RKO (cell line): ENCODE results near the gene USP24.
"Not testable (repeated sequence)": the region's sequence is repeated elsewhere in the genome, so short reads cannot be mapped to it uniquely, and the experiment has no call there.

Experiments
- DNase-seq: peaks from one replicate; pipeline ENCODE4 v3.0.0-alpha.2; 2016; ENCODE audit warnings: low spot score

USP24 gene

DNA sequence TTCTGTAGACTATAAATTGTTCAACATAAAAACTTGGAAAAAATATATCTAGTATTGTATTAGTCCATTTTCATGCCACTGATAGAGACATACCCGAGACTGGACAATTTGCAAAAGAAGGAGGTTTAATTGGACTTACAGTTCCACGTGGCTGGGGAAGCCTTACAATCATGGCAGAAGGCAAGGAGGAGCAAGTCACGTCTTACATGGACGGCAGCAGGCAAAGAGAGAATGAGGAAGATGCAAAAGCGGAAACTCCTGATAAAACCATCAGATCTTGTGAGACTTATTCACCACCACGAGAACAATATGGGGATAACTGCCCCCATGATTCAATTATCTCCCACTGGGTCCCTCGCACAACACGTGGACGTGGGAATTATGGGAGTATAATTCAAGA lies 15.4 kb downstream of the USP24 start:
- DNase-seq, result not testable (repeated sequence)

DNA sequence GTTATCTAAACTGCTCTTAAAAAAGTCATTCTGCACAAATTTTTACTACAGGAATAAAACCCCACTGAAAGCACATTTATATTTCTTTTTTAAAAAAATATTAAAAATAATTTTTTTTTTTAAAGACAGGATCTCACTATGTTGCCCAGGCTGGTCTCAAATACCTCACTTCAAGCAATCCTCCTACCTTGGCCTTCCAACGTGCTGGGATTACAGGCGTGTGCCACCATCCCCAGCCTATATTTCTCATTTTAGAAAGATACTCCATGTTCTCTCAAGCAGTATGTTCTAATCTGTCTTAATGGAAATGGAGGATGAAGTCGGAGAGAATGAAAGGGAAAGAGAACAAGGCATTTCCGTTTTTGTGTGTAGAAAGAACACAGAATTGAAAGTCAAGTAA lies 17.1 kb downstream of the USP24 start:
- DNase-seq, result no peak

DNA sequence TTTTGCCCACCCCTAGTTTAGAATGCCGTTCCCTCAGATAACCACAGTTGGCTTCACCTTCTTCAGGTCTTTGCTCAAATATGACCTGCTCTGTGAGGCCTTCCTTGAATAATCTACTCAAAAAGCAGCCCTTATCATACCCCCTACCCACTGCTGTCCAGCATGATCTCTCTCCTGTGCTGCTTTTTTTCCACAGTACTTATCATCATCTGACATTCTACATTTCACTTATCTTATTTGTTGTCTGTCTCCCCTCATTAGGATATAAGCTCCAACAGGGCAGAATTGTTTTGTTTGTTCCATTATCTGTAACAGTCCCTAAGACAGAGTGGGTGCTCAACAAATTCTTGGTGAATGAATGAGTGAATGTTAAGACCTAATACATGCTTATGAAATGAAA lies 18.1 kb downstream of the USP24 start:
- DNase-seq, result no peak

DNA sequence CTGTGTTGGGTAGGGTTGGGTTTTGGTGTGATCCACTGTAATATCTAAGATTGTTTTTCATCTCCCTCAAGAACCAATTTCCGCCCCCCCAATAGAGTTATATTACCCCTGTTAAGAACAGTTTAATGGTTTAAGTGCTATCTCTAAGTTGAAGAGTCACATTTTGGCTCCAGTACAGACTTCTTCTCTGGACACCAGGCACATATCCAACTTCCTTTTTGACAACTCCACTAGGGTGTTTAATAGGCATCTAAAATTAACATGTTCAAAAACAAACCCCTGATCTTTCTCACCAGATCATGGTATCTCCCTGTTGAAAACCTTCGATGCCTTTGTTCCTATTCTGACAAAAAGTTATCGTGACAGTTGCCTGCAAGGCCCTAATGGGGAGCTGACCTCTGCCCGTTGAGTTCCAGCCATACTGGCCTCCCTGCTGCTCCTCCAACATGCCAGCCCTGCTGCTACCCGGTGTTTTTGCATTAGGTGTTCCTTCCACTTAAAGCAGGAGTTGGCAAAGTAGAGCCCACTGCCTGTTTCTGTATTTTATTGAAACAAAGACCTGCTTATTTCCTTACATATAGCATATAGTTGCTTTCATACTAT lies 18.6 kb downstream of the USP24 start:
- DNase-seq, result no peak

DNA sequence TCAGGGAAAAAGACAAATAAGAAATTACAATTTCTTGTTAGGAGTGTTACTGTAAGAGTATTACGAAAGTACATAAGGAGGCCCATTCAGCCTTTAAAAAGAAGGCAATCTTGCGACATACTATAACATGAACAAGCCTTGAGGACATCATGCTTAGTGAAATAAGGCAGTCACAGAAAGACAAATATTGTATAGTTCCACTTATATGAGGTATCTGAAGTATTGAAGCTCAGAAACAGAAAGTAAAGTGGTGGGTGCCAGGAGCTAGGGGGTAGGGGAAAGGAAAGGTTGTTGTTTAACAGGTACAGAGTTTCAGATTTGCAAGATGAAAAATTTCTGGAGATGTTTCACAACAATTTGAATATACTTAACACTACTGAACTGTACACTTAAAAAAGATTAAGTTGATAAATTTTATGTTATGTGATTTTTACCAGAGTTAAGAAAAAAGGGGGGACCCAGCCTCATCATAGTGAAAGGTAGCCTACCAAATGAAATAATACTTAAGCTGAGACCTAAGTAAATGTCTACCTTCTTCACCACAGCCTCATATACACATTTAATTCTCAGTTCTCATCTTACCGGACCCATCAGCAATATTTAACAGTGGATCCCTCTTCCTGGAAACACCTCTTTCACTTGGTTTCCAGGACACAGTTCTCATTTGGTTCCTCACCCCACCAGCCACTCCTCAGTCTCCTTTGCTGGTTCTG lies 19.5 kb downstream of the USP24 start:
- DNase-seq, result no peak

DNA sequence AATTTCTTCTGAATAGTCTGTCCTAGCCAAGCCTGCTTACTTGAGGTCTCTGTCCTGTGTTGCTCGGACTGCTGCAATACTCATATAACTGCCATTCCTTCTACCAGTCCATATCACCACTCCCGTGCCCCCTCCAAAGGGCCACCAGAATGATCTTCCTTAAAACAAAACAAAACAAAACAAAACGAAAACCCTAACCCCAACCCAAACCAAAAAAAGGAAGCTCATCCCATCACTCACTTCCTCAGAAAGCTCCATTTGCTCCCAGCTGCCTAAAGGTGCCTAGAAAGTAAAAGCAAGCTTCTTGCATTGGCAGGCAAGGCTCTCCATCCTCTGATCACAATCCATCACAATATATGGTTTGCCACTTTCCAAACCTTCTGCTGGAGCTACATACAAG lies 20.3 kb downstream of the USP24 start:
- no peak for DNase-seq

DNA sequence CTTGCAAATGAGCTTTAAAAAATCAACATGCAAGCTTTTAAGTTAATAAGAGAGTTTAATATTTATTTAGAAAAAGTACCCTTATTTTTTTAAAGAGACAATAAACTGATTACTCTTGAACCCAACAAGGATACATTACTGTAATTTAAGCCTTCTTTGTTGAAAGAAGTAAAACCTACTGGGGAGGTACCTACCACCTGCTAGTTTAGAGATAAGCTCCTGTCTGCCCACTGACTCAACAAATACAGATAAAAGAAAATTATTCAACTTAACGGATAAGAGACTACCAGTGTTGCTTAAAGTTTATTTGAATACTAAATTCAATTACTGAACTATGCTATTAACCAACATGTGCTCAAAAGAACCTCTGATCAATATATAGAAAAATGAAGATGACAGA lies 23.1 kb downstream of the USP24 start:
- no peak for DNase-seq

DNA sequence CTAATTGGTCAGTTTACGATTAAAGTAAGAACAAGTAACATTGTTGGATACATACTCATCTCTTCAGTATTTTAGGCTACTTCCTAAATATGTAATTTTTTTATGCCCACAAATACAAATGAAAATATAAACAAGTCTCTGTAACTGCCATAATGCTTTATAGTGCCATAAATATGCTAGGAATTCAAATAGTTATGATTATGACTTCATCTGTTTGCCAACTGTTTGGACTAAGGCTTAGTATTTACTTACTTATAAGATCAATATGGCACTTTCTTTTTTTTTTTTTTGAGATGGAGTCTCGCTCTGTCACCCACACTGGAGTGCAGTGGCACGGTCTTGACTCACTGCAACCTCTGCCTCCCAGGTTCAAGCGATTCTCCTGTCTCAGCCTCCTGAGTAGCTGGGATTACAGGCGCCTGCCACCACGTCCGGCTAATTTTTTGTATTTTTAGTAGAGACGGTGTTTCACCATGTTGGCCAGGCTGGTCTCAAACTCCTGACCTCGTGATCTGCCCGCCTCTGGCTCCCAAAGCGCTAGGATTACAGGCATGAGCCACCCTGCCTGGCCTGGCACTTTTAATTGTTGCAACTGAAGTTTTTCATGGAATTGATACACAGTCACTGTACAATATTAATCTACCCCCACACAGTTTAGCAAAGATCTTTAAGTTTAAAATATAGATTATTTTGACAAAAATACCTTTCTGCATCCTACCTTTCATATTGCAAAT lies 23.8 kb downstream of the USP24 start:
- DNase-seq, result not testable (repeated sequence)

DNA sequence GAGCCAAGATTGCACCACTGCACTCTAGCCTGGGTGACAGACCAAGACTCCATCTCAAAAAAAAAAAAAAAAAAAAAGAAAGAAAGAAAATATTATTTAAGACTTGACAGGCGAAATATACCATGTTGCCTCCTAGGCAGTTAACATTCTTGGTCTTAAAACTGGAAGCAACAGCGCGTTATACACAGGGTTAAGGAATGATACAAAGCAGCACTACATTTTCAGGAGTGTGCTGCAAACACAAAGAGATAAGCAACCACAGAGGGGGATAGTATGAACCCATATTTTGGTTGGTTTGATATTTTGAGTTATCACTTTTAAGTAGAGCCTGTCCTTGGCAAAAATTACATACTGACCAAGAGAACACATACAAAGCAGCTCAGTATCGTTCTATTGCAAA lies 25.1 kb downstream of the USP24 start:
- no peak for DNase-seq

DNA sequence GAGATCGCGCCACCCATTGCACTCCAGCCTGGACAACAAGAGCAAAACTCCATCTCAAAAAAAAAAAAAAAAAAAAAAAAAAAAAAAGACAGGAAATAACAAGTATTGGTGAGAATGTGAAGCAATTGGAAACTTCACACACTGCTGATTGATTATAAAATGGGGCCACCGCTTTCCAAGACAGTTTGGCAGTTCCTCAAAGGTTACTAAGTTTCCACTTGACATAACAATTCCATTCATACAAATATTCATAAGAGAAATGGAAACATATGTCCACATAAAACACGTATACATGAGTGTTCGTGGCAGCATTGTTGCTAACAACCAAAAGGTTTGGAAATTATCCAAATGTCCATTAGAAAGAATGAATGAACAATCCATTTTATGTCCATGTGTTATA lies 26.3 kb downstream of the USP24 start:
- DNase-seq, result no peak

DNA sequence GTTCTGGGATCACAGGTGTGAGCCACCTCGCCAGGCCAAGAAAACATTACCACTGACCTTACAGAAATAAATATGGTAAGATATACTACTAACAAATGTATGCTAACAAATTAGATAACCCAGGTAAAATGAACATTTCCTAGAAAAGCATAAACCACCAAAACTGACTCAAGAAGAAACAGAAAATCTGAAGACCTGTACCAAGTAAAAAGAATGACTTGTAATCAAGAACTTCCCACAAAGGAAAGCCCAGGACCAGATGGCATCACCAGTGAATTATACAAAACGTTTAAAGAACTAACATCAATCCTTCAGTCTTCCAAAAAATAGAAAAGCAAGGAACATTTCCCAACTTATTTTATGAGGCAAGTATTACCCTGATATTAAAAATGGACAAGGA lies 29.3 kb downstream of the USP24 start:
- DNase-seq, result no peak

DNA sequence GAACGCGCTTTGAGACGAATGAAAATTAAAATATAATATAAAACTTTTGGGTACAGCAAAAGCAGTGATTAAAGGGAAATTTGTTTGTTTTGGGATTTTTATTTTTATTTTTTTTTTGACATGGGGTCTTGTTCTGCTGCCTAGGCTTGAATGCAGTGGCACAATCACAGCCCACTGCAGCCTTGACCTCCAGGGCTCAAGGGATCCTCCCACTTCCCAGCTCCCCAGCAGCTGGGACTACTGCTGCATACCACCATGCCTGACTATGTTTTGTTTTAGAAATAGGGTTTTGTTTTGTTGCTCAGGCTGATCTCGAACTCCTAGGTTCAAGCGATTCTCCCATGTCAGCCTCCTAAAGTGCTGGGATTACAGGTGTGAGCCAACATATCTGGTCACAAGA lies 30.3 kb downstream of the USP24 start:
- no peak for DNase-seq

DNA sequence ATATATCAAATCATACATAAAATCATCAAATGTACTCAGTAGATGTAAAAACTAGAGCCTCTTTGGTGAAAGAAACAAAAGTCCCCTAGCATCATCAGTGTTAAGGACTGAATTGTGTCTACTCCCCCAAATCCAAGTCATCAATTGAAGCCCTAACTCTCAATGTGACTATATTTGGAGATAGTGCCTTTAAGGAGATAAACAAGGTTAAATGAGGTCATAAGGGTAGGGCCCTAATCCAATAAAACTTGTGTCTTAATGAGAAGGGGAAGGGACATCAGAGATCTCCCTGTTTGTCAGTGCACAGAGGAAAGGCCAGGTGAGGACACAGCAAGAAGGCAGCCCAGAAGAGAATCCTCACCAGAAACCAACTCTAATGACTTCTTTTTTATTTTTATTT lies 33.5 kb downstream of the USP24 start:
- no peak for DNase-seq

DNA sequence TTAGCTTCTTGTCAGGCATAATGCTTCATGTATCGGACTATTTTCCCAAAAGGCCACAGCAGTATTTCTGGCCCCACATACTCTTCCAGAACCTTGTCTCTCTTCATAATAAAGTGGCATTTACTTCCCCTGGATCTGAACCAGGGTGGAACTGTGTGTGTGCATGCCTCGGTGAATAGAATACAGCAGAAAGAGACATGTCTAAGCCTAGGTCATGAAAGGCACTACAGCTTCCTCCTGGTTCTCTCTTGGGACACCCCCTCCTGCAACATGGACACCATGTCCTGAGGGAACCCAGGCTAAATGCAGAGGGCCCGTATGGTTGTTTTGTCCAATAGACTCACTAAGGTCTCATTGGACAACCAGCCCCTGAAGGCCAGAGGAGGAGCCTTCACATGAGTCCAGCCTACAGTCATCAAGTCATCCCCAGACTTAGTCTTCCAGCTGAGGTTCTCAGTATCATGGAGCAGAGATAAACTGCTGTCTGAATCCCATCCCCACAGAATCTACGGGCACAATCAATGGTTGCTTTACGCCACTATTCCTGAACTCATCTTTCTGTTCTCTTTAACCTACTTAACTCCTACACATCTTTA lies 35.0 kb downstream of the USP24 start:
- DNase-seq, result no peak

DNA sequence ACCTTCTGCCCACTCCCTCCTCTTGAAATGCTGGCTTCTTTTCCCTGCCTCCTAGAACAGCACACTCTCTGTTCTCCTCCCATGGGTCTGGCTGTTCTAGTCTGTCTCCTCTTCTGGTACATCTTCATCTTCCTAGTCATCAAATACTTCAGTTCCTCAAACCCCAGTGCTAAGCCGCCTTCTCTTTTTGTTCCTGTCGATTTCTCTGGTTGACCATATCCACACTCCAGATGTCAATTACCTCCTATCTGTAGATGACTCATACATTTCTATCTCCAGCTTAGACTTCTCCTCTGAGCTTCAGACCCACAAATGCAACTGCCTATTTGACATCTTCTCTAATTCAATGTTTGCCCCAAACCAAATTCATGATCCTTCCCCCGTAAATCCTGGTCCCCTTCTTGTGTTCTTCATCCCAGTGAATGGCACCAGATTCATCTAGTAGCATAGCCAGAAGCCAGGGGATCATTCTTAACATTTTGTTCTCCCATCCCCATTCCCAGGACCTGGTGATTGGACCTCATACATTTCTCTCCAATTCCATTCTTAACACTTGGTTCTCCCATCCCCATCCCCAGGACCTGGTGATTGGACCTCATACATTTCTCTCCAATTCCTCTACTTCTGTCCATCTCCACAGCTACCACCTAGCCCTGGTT lies 35.9 kb downstream of the USP24 start:
- DNase-seq, result no peak

DNA sequence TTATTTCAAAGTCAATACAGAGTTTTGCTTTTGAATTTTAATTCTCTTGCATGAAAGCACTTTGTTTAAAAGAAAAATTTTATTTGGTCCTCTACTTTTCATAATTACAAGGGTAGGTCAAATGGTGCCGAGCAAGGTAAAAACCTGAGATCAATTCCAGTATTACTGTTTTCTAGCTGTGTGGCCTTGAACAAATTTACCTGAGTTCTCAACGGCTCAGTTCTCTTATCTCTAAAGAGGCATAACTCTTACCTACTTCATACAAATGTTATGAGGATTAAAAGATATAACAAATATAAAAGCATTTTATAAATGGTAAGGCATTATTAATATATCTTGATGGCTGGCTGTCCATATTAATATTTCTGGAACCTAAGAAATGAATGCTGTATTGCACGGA lies 42.5 kb downstream of the USP24 start:
- DNase-seq, result no peak

DNA sequence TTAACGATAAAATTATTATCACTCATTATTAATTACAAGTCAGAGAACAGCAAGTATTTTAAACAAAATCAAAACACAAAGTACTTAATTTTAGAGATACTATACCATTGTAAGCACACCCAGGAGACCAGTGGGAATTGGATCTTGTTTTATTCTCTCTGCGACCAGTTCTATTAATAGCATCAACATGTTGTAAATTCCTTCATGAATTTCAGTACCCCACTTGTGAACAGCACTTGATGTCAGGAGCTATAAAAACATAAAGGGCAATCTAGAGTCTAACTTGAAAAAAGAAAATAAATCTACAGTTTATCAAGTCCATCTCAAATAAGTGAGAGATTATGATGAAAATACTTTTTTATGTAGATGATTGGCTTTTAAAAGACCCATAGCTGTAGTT lies 42.9 kb downstream of the USP24 start:
- no peak for DNase-seq

DNA sequence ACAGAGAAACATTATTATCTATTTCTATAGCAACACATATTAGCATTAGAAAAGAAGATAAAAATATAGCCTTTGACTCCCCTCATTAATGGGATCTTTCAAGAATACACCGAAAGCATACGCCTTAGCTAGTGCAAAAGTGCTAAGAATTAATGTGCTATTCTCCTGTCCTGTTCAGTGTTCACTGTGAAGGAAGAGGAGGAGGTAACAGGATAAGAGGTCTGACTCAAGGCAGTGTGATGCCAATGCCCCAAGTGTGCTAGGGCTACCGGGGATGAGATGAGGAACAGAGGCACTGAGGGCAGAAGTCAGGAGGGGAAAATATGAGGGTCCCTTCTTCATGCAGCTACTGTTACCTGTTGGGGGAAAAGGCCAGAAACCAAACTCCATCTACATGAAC lies 43.5 kb downstream of the USP24 start:
- DNase-seq, result no peak

DNA sequence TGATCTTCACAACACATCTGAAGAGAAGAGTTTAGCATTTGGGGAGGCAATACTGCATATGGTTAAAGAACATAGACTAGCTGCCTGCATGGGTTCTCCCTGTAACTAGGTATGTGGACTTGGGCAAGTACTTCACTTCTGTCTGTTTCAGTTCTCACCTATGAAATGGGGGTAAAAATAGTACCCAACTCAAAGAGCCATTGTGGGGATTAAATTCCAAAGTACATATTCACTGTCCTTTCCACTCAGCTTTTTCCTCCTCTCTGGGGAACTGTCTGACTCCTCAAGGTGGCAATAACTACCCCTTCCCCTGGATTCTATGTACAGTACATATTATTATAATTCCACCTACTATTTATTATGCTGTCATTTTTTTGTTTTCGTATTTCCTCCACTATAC lies 44.7 kb downstream of the USP24 start:
- DNase-seq, result no peak

DNA sequence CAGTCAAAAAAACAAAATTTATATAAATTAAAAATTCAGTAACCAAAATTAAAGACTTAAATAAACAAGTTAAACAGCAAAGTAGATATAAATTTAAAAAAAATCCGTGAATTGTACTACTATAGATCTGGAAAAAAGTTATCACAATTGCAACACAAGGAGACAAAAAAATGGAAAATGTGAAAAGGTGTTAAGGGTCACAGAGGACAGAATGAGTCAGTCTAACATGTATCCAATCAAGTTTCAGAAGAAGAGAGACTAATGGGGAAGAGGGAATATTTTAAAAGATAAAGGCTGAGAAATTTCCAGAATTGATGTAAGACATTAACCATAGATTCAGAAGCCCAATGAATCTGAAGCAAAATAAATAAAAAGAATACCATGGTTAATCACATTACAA lies 46.0 kb downstream of the USP24 start:
- no peak for DNase-seq

DNA sequence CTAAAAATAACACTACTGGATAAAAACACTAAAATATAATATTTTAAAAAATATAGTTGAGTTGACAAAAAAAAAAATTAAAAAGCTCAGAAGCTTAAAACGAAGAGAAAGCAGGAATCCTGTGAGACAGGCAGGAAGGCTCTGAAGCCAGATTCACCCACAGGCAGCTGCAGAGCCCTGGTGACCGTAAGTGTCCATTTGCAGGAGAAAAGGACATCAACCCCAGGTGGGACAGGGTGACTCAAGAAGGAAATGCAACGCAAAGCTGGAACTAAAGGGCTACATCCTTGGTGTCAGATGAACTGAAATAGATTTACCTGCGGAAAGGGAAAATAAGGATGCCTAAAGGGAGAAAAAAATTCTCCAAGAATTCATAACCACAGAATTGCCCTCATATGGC lies 46.8 kb downstream of the USP24 start:
- no peak for DNase-seq

DNA sequence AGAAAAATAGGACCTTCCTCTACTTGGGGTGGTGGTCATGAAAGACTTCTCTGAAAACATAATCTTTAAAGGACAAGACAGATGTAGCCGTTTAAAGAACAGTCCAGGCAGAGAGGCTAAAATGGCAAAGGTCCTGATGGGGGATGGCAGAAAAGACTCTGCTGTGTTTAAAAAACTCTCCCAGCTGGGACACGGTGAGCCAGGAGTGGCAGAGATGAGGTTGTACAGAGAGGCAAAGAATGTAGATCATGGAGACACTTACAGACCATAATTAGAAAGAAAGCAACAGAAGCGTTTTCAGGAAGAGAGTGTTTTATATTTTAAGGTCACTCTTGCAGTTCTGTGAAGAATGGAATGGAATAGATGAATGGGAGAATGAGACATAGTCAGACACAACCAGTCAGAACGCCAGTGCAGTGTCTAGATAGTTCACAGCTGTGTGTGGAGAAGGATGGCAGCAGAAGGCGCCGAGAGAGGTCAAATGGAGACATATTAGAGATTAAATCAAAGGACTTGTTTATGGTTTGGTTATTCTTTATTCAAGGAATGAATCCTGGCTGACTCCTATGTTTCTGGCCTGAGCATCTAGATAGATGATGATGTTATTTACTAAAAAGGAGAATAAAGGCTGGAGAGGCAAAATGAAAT lies 47.8 kb downstream of the USP24 start:
- DNase-seq, result no peak
